NB4 (cell line): Measurements from ENCODE around the gene ESYT2.
A peak's percentile ranks its signal among the peaks of the same experiment; 100 is the strongest.

Experiments
- DNase-seq: peaks from one replicate; pipeline ENCODE4 v3.0.0; 2010; ENCODE audit warnings: low read depth
- H3K4me3 ChIP-seq: one replicate; pipeline ENCODE4 v1.5.1; 2011; ENCODE audit warnings: mild to moderate bottlenecking, low read depth, low read length, moderate library complexity
- MYC ChIP-seq: IDR thresholded peaks from 2 replicates; pipeline ENCODE4 v1.6.1; 2011; ENCODE audit warnings: low read depth, low read length
- POLR2A ChIP-seq: IDR thresholded peaks from 2 replicates; pipeline ENCODE4 v1.6.1; 2011; ENCODE audit warnings: mild to moderate bottlenecking; ENCODE audit not compliant: insufficient read length; ENCODE audit errors: extremely low read depth
- TF ChIP-seq, protein P1 (sequence below): IDR thresholded peaks from one replicate; pipeline ENCODE4 v1.5.1; 2012; ENCODE audit warnings: low read depth, low read length
- TF ChIP-seq, protein P2 (sequence below): IDR thresholded peaks from 2 replicates; pipeline ENCODE4 v1.6.1; 2011; ENCODE audit warnings: low read depth, low read length

ESYT2 gene

DNA sequence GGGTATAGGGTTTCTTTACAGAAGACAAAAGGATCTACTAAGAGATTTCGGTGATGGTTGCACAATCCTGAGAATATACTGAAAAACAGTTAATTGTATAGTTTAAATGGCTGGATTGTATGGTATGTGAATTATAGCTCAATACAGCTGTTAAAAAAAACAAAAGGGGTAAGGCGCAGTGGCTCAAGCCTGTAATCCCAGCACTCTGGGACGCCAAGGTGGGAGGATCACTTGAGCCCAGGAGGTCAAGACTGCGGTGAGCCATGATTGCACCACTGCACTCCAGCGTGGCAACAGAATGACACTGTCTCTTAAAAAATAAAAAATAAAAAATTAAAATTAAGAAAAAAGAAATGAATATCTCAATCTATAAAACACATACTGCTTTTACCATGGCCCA lies 18.5 kb downstream of the ESYT2 start:
- H3K4me3 ChIP-seq = no peak overlapping the region
- peak; percentile 61 for DNase-seq
- TF ChIP-seq, protein P1, sequence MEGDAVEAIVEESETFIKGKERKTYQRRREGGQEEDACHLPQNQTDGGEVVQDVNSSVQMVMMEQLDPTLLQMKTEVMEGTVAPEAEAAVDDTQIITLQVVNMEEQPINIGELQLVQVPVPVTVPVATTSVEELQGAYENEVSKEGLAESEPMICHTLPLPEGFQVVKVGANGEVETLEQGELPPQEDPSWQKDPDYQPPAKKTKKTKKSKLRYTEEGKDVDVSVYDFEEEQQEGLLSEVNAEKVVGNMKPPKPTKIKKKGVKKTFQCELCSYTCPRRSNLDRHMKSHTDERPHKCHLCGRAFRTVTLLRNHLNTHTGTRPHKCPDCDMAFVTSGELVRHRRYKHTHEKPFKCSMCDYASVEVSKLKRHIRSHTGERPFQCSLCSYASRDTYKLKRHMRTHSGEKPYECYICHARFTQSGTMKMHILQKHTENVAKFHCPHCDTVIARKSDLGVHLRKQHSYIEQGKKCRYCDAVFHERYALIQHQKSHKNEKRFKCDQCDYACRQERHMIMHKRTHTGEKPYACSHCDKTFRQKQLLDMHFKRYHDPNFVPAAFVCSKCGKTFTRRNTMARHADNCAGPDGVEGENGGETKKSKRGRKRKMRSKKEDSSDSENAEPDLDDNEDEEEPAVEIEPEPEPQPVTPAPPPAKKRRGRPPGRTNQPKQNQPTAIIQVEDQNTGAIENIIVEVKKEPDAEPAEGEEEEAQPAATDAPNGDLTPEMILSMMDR = no peak
- no peak for TF ChIP-seq MYC
- TF ChIP-seq POLR2A = no peak
- TF ChIP-seq, protein P2, sequence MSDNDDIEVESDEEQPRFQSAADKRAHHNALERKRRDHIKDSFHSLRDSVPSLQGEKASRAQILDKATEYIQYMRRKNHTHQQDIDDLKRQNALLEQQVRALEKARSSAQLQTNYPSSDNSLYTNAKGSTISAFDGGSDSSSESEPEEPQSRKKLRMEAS = no peak

DNA sequence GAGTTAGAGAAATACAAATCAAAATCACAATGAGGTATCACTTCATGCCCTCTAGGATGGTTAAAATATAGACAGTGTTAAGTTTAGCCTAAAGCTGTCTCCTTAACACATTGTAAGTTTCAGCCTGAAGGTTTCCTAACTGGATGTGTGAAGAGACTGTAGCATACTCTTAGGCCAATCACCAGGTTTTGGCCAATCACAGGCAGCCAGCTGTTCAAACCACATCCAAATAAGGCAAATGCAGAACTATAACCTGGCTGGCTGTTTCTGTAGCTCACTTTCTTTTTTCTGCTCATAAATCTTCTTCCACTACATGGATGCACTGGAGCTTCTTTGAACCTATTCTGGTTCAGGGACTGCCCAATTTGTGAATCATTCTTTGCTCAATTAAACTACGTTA lies 19.7 kb downstream of the ESYT2 start:
- peak; percentile 81 for DNase-seq
- no peak overlapping the region for H3K4me3 ChIP-seq
- TF ChIP-seq MYC (no peak), POLR2A (no peak)
- TF ChIP-seq, protein P1 = no peak
- TF ChIP-seq, protein P2 = no peak

DNA sequence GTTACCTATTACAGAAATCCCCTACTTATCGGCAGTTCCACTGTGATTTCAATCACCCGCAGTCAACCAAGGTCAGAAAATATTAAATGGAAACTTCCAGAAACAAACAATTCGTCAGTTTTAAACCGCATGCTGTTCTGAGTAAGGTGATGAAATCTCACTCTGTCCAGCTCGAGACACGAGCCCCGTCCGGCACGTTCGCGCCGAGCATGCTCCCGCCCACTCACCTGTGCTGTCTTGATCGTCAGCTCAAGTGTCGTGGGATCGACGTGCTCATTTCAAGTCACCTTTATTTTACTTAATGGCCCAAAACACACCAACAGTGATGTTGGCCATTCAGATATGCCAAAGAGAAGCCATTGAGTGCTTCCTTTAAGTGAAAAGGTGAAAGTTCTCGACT lies 21.2 kb downstream of the ESYT2 start:
- no peak overlapping the region for H3K4me3 ChIP-seq
- TF ChIP-seq POLR2A (no peak), MYC (no peak)
- TF ChIP-seq, protein P2 = no peak
- TF ChIP-seq, protein P1 = no peak
- no peak for DNase-seq

DNA sequence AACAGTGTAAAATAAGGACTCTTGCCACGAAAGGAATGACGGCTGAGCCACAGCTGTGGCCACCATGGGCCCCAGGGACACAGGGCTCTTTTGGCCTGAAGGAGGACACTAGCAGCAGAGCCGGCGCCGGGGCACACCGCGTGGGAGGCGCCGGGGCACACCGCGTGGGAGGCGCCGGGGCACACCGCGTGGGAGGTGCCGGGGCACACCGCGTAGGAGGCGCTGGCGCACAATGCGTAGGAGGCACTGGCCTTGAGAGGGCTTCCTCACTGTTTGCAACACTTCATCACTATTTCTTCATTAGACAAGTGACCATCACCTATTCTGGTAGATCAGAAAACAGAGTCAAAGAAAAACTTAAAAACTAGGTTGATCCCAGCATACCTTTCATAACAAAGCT lies 23.4 kb downstream of the ESYT2 start:
- TF ChIP-seq MYC (peak; percentile 54), POLR2A (no peak)
- TF ChIP-seq, protein P2 = peak; percentile 67
- TF ChIP-seq, protein P1 = no peak
- peak; percentile 91 for DNase-seq
- H3K4me3 ChIP-seq = no peak overlapping the region

DNA sequence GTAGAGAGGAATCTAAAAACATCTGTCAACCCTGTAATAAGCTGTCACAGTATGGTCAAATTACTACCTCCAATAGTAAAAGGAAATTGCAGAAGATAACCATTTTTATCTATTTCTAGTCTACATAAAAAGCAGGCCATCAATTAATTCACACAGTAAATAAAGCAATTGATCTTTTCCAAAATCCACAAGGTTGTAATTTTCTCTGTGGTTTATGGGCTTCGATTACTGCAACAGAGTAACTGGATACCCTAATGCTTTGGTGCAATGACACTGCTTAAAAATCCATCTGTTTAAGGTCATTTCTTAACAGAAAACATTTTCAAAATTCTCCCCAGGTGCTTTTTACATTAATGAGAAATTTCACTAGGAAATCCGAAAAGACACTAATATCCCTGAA lies 23.9 kb downstream of the ESYT2 start:
- DNase-seq = no peak
- TF ChIP-seq, protein P2 = no peak
- TF ChIP-seq, protein P1 = no peak
- TF ChIP-seq POLR2A (no peak), MYC (no peak)
- no peak overlapping the region for H3K4me3 ChIP-seq

DNA sequence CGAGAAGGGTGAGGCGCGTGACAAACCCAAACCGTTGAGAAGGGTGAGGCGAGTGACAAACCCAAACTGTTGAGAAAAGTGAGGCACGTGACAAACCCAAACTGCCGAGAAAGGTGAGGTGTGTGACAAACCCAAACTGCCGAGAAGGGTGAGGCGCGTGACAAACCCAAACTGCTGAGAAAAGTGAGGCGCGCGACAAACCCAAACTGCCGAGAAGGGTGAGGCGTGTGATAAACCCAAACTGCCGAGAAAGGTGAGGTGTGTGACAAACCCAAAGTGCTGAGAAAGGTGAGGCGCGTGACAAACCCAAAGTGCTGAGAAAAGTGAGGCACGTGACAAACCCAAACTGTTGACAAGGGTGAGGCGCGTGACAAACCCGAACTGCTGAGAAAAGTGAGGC lies 25.0 kb downstream of the ESYT2 start:
- DNase-seq = no peak
- TF ChIP-seq MYC (no peak), POLR2A (no peak)
- TF ChIP-seq, protein P1 = no peak
- TF ChIP-seq, protein P2 = no peak
- H3K4me3 ChIP-seq = no peak overlapping the region
